Activated CD8-positive, alpha-beta memory T cell treated with anti-CD3 and anti-CD28 coated beads, Interleukin-2, amount 10 ng/mL, durations not matched to agents 7 days and 5 days (primary cell): ENCODE measurements around the gene HCRTR1. TPM values are rescaled to one million over a fixed set of nuclear protein-coding genes. Genes with fewer than 3 reads are reported as not detected.

ENCODE experiments used
- ATAC-seq: fragments of 150-1000 bp; cut with Tn5 transposase; one replicate; pipeline ENCODE4 v1.10.0; 2021; ENCODE audit warnings: moderate library complexity
- CTCF ChIA-PET: fragments of 350-600 bp; sonication (Branson Sonifier 250); formaldehyde crosslinking; loops from one replicate; lab custom pipeline; 2021; ENCODE audit warnings: antibody characterized with exemption; lab: Charles Lee
- DNase-seq: peaks from one replicate; pipeline ENCODE4 v3.0.0-alpha.2; 2020
- H3K27ac Mint-ChIP-seq: one replicate; pipeline ENCODE4 v1.8.0; 2021; ENCODE audit warnings: mild to moderate bottlenecking, mixed read lengths
- H3K27me3 Mint-ChIP-seq: one replicate; pipeline ENCODE4 v1.8.0; 2021; ENCODE audit warnings: mixed read lengths
- H3K36me3 Mint-ChIP-seq: one replicate; pipeline ENCODE4 v1.8.0; 2021; ENCODE audit warnings: mild to moderate bottlenecking, mixed read lengths
- H3K4me1 Mint-ChIP-seq: one replicate; pipeline ENCODE4 v1.8.0; 2021; ENCODE audit warnings: mixed read lengths
- H3K4me3 Mint-ChIP-seq: one replicate; pipeline ENCODE4 v1.8.0; 2021; ENCODE audit warnings: mild to moderate bottlenecking, moderate library complexity, mixed read lengths
- H3K9me3 Mint-ChIP-seq: one replicate; pipeline ENCODE4 v1.8.0; 2022; ENCODE audit warnings: low read depth, mixed read lengths
- total RNA-seq, 2 experiments: library from RNA; stranded (reverse); gene quantifications; one replicate each; pipeline ENCODE4 v1.2.3, GENCODE V29; 2021

The HCRTR1 gene
- total RNA-seq, 2 experiments from 2014 or later, result not detected

DNA sequence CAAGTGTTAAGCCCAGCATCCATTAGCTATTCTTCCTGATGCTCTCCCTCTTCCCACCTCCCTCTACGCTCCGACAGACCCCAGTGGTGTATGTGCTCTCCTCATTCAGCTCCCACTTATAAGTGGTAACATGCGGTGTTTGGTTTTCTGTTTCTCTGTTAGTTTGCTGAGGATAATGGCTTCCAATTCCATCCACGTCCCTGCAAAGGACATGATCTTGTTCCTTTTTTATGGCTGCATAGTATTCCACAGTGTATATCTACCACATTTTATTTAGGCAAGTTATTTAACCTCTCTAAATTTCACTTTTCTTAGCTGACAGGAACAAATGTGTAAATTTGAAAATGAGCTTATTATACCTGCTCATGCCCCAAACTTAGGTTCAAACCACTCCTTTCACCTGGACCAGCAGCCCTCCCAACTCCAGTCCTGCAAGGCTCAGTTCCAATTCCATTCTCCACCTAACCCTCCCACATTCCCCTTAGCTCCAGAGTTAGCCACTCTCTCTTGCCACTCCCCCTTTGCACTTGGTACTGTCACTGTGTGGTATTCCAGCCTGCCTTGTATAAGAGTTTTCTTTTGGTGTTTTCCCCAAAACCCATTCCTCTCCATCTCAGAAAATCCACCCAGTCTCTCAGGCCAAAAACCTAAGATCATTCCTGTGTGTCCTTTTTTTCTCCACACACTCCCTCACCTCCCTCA is 28.9 kb downstream of the HCRTR1 start:
- Mint-ChIP-seq H3K9me3 (peaks cover 2% of the 10 kb centered on the region), H3K27me3 (no peaks in the 10 kb centered on the region), H3K4me1 (peaks cover 29% of the 10 kb centered on the region), H3K4me3 (peak overlapping the region; percentile 96), H3K36me3 (peaks cover 2% of the 10 kb centered on the region), H3K27ac (peak overlapping the region; percentile 100)
- ATAC-seq, result no peak
- no peak for DNase-seq
- CTCF ChIA-PET, result interaction anchor here (1.5 to 4.5 kb wide), 2 partner anchors 99 to 143 kb away, joined by 5 to 31 read pairs; no protein-coding TSS in a partner anchor

- ATAC-seq (no peak), DNase-seq (no peak)
- Mint-ChIP-seq H3K4me3 (peak overlapping the region; percentile 9), H3K27ac (no peak overlapping the region), H3K27me3 (no peaks in the 10 kb centered on the region), H3K4me1 (peaks cover 29% of the 10 kb centered on the region), H3K9me3 (peaks cover 2% of the 10 kb centered on the region), H3K36me3 (peaks cover 2% of the 10 kb centered on the region)
- CTCF ChIA-PET, result interaction anchor here (1.5 to 4.5 kb wide), 2 partner anchors 98 to 142 kb away, joined by 5 to 31 read pairs; no protein-coding TSS in a partner anchor
Observed at GRCh38 chr1:31647106-31647505, 29.6 kb downstream of the HCRTR1 start.

GRCh38 chr1:31648190-31648589 is 30.7 kb downstream of the HCRTR1 start:
- ATAC-seq, result no peak
- CTCF ChIA-PET, result no interaction called here
- Mint-ChIP-seq H3K4me3 (no peak overlapping the region), H3K27ac (no peak overlapping the region), H3K4me1 (peaks cover 27% of the 10 kb centered on the region), H3K36me3 (peaks cover 2% of the 10 kb centered on the region), H3K9me3 (peaks cover 2% of the 10 kb centered on the region), H3K27me3 (no peaks in the 10 kb centered on the region)
- no peak for DNase-seq

- no peak for ATAC-seq
- no peak overlapping the region for H3K27ac Mint-ChIP-seq
- H3K4me3 Mint-ChIP-seq, result no peak overlapping the region
- H3K9me3 Mint-ChIP-seq, result peaks cover 2% of the 10 kb centered on the region
- peaks cover 22% of the 10 kb centered on the region for H3K4me1 Mint-ChIP-seq
- no peaks in the 10 kb centered on the region for H3K27me3 Mint-ChIP-seq
- H3K36me3 Mint-ChIP-seq, result peaks cover 2% of the 10 kb centered on the region
- no peak for DNase-seq
- CTCF ChIA-PET, result interaction anchor here (0.7 kb wide), 1 partner anchor 31 kb away, joined by 3 read pairs; the partner anchor contains the start of gene HCRTR1
Observed at GRCh38 chr1:31648641-31649357, 31.3 kb downstream of the HCRTR1 start.

DNA sequence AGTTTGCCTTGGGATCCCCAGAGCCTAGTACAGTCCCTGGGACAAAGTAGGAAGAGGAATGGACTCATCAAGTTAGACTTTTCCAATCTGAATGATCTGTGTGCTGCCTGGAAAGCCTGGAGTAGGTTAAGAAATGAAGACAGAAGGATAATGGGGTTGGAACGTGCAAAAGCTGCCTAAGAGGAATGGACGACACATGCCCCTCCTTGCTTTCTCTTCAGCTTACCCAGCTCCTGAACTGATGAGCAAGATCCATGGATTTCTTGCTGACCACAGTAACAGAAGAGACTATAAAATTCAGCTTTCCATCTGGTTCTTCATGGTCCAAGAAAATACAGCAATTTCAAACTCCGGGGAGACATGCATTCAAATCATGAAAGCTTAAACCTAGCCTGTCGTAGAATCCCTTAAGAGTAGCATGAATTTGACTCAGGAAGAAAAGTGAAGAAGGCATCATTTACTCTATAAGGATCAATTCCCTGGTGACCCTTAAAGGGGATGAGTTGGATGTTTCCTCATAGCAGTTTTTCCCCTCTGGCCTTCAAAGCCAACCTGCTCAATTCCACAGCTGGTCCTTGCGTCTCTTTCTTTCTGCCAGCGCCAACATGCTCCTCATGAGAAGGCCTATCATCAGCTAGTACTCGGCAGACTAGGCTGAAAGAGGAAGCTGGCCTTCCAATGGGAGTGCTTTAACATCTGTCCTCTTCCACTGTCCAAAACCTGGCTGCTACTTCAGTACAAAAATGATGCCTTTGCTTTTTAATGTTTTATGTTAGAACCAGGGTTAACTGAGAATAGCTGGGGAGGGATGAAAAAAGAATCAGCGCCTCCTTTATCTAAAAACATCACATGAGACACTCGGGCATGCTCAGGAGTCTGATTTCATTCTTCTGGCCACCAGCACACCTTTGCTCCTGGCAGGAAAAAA is 32.9 kb downstream of the HCRTR1 start:
- CTCF ChIA-PET, result interaction anchor here (0.6 to 0.9 kb wide), 2 partner anchors 54 to 608 kb away, joined by 3 read pairs; partner anchors contain the start of gene COL16A1
- Mint-ChIP-seq H3K36me3 (peaks cover 2% of the 10 kb centered on the region), H3K27me3 (no peaks in the 10 kb centered on the region), H3K4me1 (peaks cover 16% of the 10 kb centered on the region), H3K4me3 (no peak overlapping the region), H3K9me3 (peaks cover 2% of the 10 kb centered on the region), H3K27ac (no peak overlapping the region)
- DNase-seq (no peak), ATAC-seq (no peak)

DNA sequence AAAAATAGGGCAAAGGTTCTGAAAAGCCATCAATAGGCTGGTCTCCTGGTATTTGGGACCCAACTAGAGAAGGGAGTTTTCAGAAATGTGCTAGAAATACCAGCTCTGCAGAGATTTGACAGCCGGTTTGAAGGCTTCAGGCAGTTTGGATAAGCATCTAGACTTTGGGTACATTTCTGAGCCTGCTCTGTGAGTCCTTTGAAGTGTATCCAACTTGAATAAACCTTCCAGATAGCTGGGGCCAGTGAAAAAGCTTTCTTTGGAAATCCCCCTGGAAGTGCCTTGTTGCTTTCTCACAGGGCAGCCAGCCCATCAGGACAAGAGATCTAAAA is 33.6 kb downstream of the HCRTR1 start:
- H3K36me3 Mint-ChIP-seq, result peaks cover 2% of the 10 kb centered on the region
- peaks cover 2% of the 10 kb centered on the region for H3K9me3 Mint-ChIP-seq
- H3K4me3 Mint-ChIP-seq, result no peak overlapping the region
- H3K27ac Mint-ChIP-seq, result no peak overlapping the region
- ATAC-seq (no peak), DNase-seq (no peak)
- CTCF ChIA-PET, result interaction anchor here (0.6 to 1.7 kb wide), 3 partner anchors 53 to 607 kb away, joined by 3 to 6 read pairs (median 3); partner anchors contain the start of gene COL16A1
- peaks cover 10% of the 10 kb centered on the region for H3K4me1 Mint-ChIP-seq
- no peaks in the 10 kb centered on the region for H3K27me3 Mint-ChIP-seq

- no peak overlapping the region for H3K4me3 Mint-ChIP-seq
- H3K27ac Mint-ChIP-seq, result no peak overlapping the region
- no peaks in the 10 kb centered on the region for H3K9me3 Mint-ChIP-seq
- peaks cover 2% of the 10 kb centered on the region for H3K4me1 Mint-ChIP-seq
- H3K27me3 Mint-ChIP-seq, result no peaks in the 10 kb centered on the region
- ATAC-seq, result no peak
- DNase-seq, result no peak
- peaks cover 1% of the 10 kb centered on the region for H3K36me3 Mint-ChIP-seq
- CTCF ChIA-PET, result interaction anchor here (0.9 to 1.7 kb wide), 3 partner anchors 11 to 94 kb away, joined by 3 to 6 read pairs (median 5); partner anchors contain the start of gene COL16A1
Observed at GRCh38 chr1:31651766-31652165, 34.3 kb downstream of the HCRTR1 start.

- Mint-ChIP-seq H3K4me1 (no peaks in the 10 kb centered on the region), H3K27ac (no peak overlapping the region), H3K27me3 (no peaks in the 10 kb centered on the region), H3K36me3 (no peaks in the 10 kb centered on the region), H3K4me3 (no peak overlapping the region), H3K9me3 (no peaks in the 10 kb centered on the region)
- CTCF ChIA-PET, result interaction anchor here (1.7 kb wide), 1 partner anchor 9 kb away, joined by 5 read pairs; no protein-coding TSS in a partner anchor
- DNase-seq (no peak), ATAC-seq (no peak)
Observed at GRCh38 chr1:31652891-31653499, 35.5 kb downstream of the HCRTR1 start.

DNA sequence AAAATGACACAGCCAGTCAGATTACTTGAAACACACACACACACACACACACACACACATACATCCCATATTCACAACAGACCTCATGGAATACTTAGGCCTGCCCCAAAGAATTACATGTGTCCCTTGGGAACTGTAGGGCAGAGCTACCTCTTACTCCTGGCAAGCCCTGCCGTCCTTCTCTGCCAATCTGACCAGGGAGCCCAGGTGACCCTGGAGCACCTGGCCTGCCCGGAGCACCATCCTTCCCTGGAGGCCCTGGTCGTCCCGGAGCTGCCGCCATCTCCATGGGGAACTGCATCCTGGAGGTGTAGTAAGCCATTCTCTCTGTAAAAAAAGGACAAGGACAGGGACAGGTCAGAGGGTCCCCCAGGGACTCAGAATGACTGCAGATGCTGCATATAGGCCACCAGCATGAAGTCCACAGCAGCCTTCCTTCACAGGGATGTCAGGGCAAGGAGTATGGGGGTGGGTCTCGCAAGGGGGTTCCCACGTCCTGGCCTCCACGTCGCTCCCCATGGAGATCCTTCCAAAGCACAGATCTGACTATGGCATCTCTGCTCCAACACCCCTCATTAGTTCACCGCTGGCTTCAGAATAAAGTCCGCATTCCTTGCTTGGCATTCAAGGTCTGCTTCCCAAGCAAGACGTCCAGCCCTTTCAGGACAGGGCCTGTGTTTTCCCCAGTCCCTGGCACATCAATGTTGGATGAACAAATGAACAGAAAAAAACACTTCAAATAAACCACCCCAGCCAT is 36.4 kb downstream of the HCRTR1 start:
- H3K27ac Mint-ChIP-seq, result no peak overlapping the region

GRCh38 chr1:31654474-31654776 is 36.9 kb downstream of the HCRTR1 start:
- Mint-ChIP-seq H3K4me3 (no peak overlapping the region), H3K36me3 (no peaks in the 10 kb centered on the region), H3K9me3 (no peaks in the 10 kb centered on the region), H3K27me3 (no peaks in the 10 kb centered on the region), H3K4me1 (no peaks in the 10 kb centered on the region), H3K27ac (no peak overlapping the region)
- CTCF ChIA-PET, result no interaction called here
- ATAC-seq, result no peak
- no peak for DNase-seq

More for the DNA sequence above, 36.4 kb downstream of the HCRTR1 start:
- CTCF ChIA-PET, result no interaction called here
- H3K27me3 Mint-ChIP-seq, result no peaks in the 10 kb centered on the region
- DNase-seq, result no peak
- no peak overlapping the region for H3K4me3 Mint-ChIP-seq
- H3K4me1 Mint-ChIP-seq, result no peaks in the 10 kb centered on the region
- ATAC-seq, result no peak
- no peaks in the 10 kb centered on the region for H3K36me3 Mint-ChIP-seq
- no peaks in the 10 kb centered on the region for H3K9me3 Mint-ChIP-seq

DNA sequence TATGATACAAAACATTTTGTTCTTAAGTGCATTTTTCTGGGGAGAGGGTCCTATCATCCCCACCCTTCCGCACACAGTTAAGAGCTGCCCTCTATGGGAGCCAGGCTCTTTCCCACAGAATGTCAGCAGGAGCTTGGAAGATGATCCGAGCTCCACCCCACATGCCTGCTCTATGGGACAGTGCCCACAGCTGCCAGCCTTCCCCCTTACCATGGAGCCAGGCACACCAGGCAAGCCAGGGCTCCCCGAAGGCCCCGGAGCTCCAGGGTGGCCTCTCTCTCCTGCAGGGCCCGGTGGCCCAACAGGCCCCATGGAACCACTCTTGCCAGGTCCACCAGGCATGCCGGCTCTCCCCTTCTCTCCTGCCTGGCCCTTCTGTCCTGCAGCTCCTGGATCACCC is 37.6 kb downstream of the HCRTR1 start:
- Mint-ChIP-seq H3K9me3 (no peaks in the 10 kb centered on the region), H3K36me3 (no peaks in the 10 kb centered on the region), H3K27me3 (peaks cover 2% of the 10 kb centered on the region), H3K4me1 (no peaks in the 10 kb centered on the region), H3K27ac (no peak overlapping the region), H3K4me3 (no peak overlapping the region)
- DNase-seq (no peak), ATAC-seq (no peak)
- CTCF ChIA-PET, result no interaction called here

DNA sequence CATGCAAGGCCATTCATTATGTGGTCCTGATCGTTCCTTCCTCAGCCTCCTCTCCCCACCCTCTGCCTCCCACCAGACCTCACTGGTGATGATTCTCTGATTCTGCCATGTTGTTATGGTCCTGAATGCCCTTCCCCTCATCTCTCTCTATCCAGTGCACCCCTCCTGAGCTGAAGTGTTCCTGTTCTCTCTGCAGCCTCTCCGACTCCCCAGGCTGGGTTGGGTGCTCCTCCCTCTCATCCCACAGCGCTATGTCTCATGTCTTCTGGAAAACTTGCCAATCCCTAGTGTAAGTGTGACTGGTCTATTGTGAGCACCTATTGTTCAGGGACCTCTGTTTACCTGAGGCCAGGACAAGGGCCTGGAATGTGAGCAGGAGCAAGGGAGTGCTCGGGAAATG is 38.3 kb downstream of the HCRTR1 start:
- H3K4me3 Mint-ChIP-seq, result no peak overlapping the region
- no peak for ATAC-seq
- no peaks in the 10 kb centered on the region for H3K36me3 Mint-ChIP-seq
- CTCF ChIA-PET, result no interaction called here
- H3K9me3 Mint-ChIP-seq, result no peaks in the 10 kb centered on the region
- H3K27me3 Mint-ChIP-seq, result peaks cover 3% of the 10 kb centered on the region
- no peak overlapping the region for H3K27ac Mint-ChIP-seq
- H3K4me1 Mint-ChIP-seq, result no peaks in the 10 kb centered on the region
- DNase-seq, result no peak
